Motor neuron (in vitro differentiated cells): Measurements from ENCODE around the gene FICD. TPM values are rescaled to one million over a fixed set of nuclear protein-coding genes. Genes with fewer than 3 reads are reported as not detected.
A peak's percentile ranks its signal among the peaks of the same experiment; 100 is the strongest.

Experiments
- ATAC-seq, 8 experiments: fragments of 200-7000 bp; cut with Tn5 transposase; replicated peaks in 6 of 8; 2 replicates each; pipeline ENCODE4 v1.8.0; 2021; ENCODE audit warnings: mild to moderate bottlenecking in 8 of 8, moderate library complexity in 8 of 8
- H3K27ac ChIP-seq, 2 donors: fragments of 250-450 bp; sonication (Bioruptor Pico); 2 replicates each; pipeline ENCODE4 v1.9.0; 2021; ENCODE audit warnings: antibody characterized with exemption in 2 of 2, mild to moderate bottlenecking in 2 of 2, moderate library complexity in 1 of 2
- H3K4me1 ChIP-seq, 2 donors: fragments of 250-450 bp; sonication (Bioruptor Pico); replicated peaks in 1 of 2; 2 replicates each; pipeline ENCODE4 v1.6.1; 2021; ENCODE audit warnings: antibody characterized with exemption in 2 of 2, mild to moderate bottlenecking in 2 of 2, moderate library complexity in 1 of 2
- H3K4me3 ChIP-seq, 5 donors: fragments of 250-450 bp; sonication (Bioruptor Pico); 2 replicates each; pipeline ENCODE4 v1.9.0; 2021; ENCODE audit warnings: antibody characterized with exemption in 5 of 5, mild to moderate bottlenecking in 5 of 5, moderate library complexity in 4 of 5
- WGBS, 10 experiments: fragments of 450-650 bp; shearing (Covaris generic); methylation state at CpG; one replicate each; pipeline ENCODE4 v1.0.0; 2022; 5-methylcytosine and 5-hydroxymethylcytosine counted together
- in situ Hi-C, 9 experiments: fragments of 400-800 bp; cut with MboI; loops; one replicate each; pipeline ENCODE4 v1.15.0; 2021; ENCODE audit warnings: low sequenced_read_pairs in 9 of 9, low pct_unique_long_range_greater_than_20kb in 2 of 9; ENCODE audit not compliant: unreplicated experiment in 9 of 9
- total RNA-seq, 8 experiments: library from RNA; unstranded; fragments of 300-600 nt; gene quantifications; 2 replicates each; pipeline versions ENCODE4 v1.2.3 to v1.2.4, GENCODE V29; 2022

FICD gene
- total RNA-seq = 10 to 100 TPM in 2 of 8 experiments, 1 to 10 TPM in 6; 4.6 to 14.1 (median 6.7) TPM

DNA sequence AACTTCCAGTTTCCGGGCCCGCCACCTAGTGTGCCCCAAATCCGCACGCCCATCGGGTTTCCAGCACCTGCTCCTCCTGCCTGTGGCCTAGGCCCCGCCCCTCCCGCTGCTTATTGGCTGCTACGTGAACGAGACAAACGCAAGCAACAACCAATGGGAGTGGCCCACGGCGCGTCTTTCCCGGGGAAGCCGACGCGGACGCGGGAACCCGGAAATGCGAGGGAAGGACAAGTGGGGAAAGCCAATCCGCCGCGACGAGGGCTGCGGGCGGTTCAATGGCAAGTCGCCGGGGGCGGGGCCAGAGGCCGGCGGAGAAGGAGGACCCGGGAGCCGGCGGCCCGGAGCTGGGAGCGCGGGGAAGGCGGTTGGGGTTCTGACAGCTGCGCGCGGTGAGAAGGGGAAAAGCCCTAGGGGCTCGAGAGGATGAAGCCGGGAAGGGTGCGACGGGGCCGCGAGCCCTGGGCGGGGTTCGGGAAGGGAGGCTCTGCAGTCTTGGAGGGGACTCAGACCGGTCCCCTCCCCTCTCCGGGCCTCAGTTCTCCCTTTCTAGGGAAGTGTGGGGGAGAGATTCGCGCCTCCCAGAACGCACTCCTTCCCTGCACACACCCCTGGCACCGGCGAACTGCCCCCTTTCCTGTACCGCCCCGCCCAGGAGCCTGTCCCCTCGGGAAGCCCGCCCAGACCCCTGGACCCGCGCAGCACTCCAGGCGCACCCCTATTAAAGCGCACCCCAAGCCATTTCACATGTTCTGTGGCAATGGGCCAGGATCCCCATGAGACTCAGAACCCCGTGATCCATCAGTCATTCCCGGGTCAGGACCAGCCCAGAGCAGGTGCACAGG lies at the start of gene FICD:
Gene FICD (plus strand): TSS at position 305 of the 842 bp plus-strand sequence. CDS start 1,696 bp downstream, outside the sequence.
- in situ Hi-C loops = loop anchor here in 1 of 9 experiments (25.0 kb wide), 1 partner anchor 578 kb away; no protein-coding TSS in a partner anchor
- ATAC-seq = peak; percentile 86 to 97 (median 95)
- 0 to 5% (median 1%) methylated on average over 4 to 14 of the region's 67 CpGs; no CpG with 5 or more reads in 7 of the 10 experiments for WGBS, 10 experiments
- H3K27ac ChIP-seq = peak within 1 kb of the TSS; percentile 34 to 71
- peak within 1 kb of the TSS; percentile 54 to 93 (median 78) for H3K4me3 ChIP-seq
- peaks cover 6 to 12% of the 10 kb centered on the region in 2 donors for H3K4me1 ChIP-seq

DNA sequence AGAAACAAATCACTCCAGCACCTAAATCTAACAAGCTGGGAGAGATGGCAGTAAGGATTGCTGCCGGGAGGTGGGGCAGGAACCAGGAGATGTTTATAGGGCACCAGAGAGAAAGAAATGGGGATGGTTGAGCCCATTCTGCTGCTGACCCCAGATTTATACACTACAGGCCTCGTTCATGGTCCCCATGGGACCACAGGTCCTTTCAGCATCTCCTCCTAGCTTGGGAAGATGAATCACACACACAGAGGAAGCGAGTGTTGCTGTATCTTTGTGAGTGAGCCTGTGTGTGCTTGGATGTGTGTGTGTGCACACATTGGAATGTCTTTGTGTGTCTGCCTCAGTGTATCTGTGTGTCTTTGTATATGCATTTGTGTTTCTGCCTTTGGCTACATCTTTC lies 49.7 kb upstream of the FICD start:
- no peak overlapping the region for H3K4me3 ChIP-seq
- peak in 3 of 8 experiments; percentile 48 to 83 (median 53) for ATAC-seq
- in situ Hi-C loops = loop anchor here in 1 of 9 experiments (25.0 kb wide), 1 partner anchor 378 kb away; no protein-coding TSS in a partner anchor
- H3K4me1 ChIP-seq = peaks cover 23 to 48% of the 10 kb centered on the region in 2 donors
- peak overlapping the region; percentile 35 to 37 for H3K27ac ChIP-seq
- WGBS, 10 experiments = 0 to 66% (median 40%) methylated on average over 1 to 2 of the region's 3 CpGs; no CpG with 5 or more reads in 5 of the 10 experiments

DNA sequence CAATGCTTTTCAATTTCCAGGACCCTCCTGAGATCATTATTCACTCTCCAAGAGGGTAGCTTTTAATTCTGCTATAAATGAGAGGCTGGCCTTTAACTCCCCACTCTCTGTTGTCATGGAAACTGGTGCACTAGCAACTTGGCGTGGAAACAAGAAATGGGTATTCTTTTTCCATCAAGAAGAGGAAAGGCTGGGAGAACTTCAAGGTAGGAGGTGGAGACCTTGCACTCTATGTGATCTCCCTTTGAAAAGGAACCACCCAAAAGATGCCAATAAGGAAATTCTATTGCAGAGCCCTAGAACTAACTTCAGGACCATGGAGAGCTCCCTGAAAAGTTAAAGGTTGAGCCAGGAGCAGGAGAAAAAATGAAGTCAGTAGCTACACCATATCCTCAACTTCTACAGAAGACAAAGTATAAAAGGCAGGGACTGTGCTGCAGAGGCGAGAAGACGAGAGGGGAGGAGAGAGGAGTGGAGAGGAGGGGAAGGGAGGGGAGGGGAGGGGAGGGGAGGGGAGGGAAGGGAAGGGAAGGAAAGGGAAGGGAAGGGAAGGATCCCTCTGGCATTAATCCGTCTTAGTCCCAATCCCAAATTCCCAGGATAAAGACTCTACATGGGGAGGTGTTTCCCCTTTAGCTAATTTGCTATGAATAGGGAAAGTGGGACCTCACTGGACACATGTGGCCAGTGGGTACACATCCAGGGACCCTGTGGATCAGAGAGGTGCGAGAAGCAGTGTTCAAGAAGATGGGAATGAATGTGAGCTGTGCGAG lies 46.7 kb upstream of the FICD start:
- no peak overlapping the region for H3K27ac ChIP-seq
- H3K4me3 ChIP-seq = no peak overlapping the region
- peak in 5 of 8 experiments; percentile 37 to 57 (median 42) for ATAC-seq
- peaks cover 18 to 37% of the 10 kb centered on the region in 2 donors for H3K4me1 ChIP-seq
- 0 to 83% (median 21%) methylated on average over 1 to 3 of the region's 6 CpGs for WGBS, 10 experiments
- in situ Hi-C loops = loop anchor here in 1 of 9 experiments (25.0 kb wide), 1 partner anchor 381 kb away; no protein-coding TSS in a partner anchor

DNA sequence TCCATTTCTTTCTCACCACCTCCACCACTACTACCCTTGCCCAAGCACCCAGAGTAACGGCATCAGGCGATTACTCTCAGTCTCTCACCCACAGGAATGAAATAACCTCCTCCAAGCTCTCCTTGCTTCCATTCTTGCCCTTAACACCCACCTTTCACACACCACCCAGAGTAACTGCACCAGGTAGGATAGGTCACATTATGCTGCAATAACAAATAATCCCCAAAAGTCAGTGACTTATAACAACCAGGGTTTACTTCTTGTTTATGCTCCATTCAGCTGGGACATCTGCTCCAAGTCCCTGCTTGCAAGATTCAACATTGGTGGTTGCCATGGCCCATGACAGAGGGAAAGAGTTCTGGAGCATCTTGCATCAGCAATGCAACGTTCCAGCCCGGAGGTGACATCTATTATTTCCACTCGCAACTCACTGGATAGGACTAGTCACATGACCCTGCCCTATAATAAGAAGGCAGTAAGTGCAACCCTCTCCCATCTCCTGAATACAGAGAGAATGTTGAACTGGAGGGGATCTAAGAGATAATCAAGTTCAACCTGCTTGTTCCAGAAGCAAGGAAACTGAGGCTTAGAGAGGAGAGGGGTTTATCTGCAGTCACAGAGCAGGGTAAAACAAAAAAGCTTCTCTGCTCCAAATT lies 41.5 kb upstream of the FICD start:
- 19 to 90% (median 64%) methylated on average over 1 to 4 of the region's 5 CpGs; no CpG with 5 or more reads in 2 of the 10 experiments for WGBS, 10 experiments
- Histone ChIP-seq H3K4me3 (no peak overlapping the region), H3K4me1 (peaks cover 13 to 27% of the 10 kb centered on the region in 2 donors), H3K27ac (no peak overlapping the region)
- ATAC-seq = no peak
- in situ Hi-C loops = loop anchor here in 1 of 9 experiments (25.0 kb wide), 1 partner anchor 386 kb away; no protein-coding TSS in a partner anchor

DNA sequence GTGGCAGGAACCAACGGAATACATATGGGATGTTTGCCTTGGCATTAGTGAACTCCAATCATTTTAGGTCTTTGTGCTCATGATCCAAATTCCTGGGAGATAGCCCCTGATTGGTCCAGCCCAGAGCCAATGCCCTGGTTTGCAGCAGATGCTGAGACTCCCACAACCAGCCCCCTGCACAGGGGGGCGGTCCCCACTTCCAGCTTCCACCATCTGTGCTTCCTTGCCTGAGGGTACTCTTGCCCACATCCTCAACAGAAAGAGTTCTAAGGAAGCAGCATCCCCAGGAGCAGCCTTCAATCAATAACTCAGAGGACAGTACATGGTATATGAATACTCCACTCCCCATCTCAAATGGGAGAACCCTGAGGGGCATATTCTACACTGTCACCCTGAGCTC lies 39.7 kb upstream of the FICD start:
- Histone ChIP-seq H3K4me3 (no peak overlapping the region), H3K4me1 (peaks cover 18 to 25% of the 10 kb centered on the region in 2 donors), H3K27ac (no peak overlapping the region)
- peak in 1 of 8 experiments; percentile 44 for ATAC-seq
- WGBS, 10 experiments = 0 to 100% (median 20%) methylated on average over 1 of the region's 2 CpGs; no CpG with 5 or more reads in 6 of the 10 experiments
- in situ Hi-C loops = loop anchor here in 1 of 9 experiments (25.0 kb wide), 1 partner anchor 488 kb away; no protein-coding TSS in a partner anchor

DNA sequence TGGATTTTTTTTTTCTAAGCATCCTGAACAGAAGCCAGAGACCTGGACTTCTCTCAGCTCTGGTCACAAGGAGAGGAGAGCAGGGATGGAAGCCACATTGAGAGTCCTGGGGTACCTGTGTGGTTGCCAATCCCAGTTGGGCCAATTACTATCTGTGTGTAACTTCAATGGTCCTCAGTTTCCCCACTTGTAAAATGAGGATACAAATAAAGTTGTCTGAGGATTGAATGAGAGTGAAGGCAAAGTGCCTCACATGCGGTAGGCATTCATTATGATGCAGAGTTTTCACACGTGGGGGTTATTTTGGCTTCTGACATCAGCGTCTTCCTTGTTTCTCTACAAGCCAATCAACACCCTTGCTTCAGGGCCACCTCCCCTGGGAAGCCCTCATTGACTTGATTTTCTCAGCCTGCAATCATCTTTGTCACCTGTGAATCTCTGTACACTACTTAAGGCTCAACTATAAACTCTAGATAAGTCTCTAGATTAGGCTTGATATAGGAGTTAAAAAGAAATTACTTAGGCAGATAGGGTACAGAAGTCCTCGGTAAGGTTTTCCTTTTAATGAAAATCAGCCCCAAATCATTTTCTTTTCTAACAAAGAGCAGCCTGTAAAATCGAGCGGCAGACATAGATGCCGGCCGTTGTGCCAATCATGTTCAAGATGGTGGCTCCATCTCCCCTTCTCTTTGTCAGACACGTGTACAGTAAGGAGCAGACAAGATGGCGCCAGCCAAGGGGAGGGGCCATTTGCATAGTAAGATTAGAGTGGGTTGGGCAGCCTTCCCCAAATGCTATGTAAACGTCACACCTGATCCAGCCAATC lies 37.8 kb upstream of the FICD start:
- WGBS, 10 experiments = 17 to 100% (median 66%) methylated on average over 2 to 10 of the region's 11 CpGs; no CpG with 5 or more reads in 1 of the 10 experiments
- in situ Hi-C loops = loop anchor here in 1 of 9 experiments (25.0 kb wide), 1 partner anchor 490 kb away; no protein-coding TSS in a partner anchor
- no peak for ATAC-seq
- no peak overlapping the region for H3K4me3 ChIP-seq
- peaks cover 18 to 25% of the 10 kb centered on the region in 2 donors for H3K4me1 ChIP-seq
- H3K27ac ChIP-seq = no peak overlapping the region

DNA sequence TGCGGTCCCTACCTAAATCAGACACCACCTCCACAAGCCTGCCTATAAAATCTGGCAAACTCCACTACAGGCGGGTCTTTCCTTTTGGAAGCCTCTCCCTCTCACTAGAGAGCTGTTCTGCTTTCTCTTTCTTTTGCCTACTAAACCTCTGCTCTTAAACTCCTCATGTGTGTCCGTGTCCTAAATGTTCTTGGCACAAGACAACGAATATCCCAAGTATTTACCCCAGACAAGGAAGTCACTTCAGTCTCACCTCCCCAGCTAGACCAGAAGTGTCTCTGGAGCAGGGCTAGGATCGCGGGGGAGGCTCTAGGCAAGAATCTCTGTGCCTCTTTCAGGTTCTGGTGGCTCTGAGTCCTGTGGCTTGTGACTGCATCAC lies 37.2 kb upstream of the FICD start:
- peaks cover 18 to 25% of the 10 kb centered on the region in 2 donors for H3K4me1 ChIP-seq
- H3K27ac ChIP-seq = no peak overlapping the region
- no peak for ATAC-seq
- in situ Hi-C loops = loop anchor here in 1 of 9 experiments (25.0 kb wide), 1 partner anchor 491 kb away; no protein-coding TSS in a partner anchor
- no peak overlapping the region for H3K4me3 ChIP-seq
- whole genome bisulfite sequencing, 10 experiments = 48 to 100% (median 83%) methylated on average over 1 to 6 of the region's 6 CpGs; no CpG with 5 or more reads in 4 of the 10 experiments

DNA sequence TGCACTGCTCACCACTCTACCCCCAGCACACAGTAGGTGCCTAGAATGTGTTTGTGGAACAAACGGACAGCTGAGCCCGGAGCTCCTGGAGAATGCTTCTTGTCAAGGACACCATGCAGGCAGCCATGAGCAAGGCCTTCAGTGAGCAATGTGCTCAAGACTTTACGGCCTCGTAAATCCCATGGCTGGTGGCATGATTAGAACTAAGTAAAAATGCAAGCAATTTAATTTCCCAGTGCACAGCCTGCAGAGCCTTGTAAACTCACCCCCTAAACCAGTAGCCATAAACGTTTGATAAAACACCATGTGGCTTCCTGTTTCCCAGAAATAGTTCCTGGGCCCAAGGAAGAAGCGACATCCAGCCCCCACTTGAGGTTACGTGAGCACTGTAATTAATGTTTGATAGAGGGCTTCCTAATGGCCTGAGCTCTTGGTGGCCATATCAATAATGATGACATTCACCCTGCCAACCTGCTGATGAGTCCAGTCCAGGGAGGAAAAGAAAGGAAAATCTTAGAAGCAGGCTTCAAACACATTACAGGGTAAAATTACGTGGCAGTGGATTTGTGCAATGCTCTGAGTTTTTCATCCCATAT lies 36.4 kb upstream of the FICD start:
- WGBS, 10 experiments = 31 to 100% (median 64%) methylated on average over 1 to 6 of the region's 8 CpGs

DNA sequence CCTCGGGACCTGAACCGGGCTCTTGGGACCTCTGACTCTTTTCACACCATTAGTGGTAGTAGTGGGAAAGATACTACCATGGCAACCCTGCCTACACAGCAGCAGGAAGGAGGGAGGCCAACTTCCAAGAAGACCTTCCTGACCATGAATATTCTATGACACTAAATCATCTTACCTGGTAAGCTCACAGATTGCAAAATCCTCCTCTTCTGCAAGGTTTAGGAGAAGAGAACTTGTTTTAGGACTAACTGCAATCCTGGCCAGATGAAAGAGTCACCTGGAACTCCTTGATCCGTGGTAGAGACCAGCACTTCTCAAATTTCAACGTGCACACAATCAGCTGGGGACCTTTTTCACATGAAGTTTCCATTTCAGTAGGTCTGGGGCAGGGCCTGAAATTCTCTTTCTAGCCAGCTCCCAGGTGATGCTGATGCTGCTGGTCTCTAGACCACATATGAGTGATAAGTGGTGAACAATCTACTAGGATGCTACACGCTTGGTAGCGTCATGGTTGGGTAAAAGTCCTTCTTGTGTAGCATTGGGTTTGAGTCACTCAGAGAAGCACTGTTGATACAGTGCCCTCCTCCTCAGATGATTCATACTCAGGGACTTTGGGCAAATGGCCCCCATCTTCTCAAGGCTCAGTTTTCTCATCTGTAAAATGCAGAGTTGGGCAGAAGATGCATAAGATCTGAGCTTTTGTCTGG lies 35.6 kb upstream of the FICD start:
- H3K4me3 ChIP-seq = no peak overlapping the region
- in situ Hi-C loops = loop anchor here in 1 of 9 experiments (25.0 kb wide), 1 partner anchor 492 kb away; no protein-coding TSS in a partner anchor
- H3K27ac ChIP-seq = no peak overlapping the region
- 7 to 100% (median 68%) methylated on average over 1 to 6 of the region's 6 CpGs; no CpG with 5 or more reads in 2 of the 10 experiments for WGBS, 10 experiments
- no peak for ATAC-seq
- peaks cover 22 to 29% of the 10 kb centered on the region in 2 donors for H3K4me1 ChIP-seq

More for the DNA sequence above, 36.4 kb upstream of the FICD start:
- peak in 5 of 8 experiments; percentile 82 to 85 (median 83) for ATAC-seq
- H3K4me3 ChIP-seq = no peak overlapping the region
- H3K4me1 ChIP-seq = peaks cover 21 to 29% of the 10 kb centered on the region in 2 donors
- H3K27ac ChIP-seq = peak overlapping the region in 1 of 2 donors; percentile 29
- in situ Hi-C loops = loop anchor here in 1 of 9 experiments (25.0 kb wide), 1 partner anchor 491 kb away; no protein-coding TSS in a partner anchor

DNA sequence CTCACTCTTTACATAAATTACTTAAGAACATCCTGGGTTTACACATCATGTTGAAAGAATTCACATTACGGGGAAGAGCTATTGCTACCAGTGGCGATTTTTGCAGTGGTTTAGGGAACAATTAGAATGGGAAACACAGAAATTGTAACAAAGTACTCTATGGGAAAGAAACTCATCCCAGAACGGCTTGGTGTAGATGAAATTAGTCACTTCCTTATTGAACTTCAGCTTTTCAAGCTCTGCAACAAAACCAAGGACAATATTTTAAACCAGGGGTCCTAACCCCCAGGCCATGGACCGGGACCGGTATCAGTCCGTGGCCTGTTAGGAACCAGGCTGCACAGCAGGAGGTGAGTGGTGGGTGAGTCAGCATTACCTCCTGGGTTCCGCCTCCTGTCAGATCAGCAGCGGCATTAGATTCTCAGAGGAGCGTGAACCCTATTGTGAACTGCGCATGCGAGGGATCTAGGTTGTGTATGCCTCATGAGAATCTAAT lies 32.3 kb upstream of the FICD start:
- in situ Hi-C loops = loop anchor here in 1 of 9 experiments (25.0 kb wide), 1 partner anchor 495 kb away; no protein-coding TSS in a partner anchor
- peak in 5 of 8 experiments; percentile 46 to 76 (median 67) for ATAC-seq
- Histone ChIP-seq H3K27ac (no peak overlapping the region), H3K4me3 (no peak overlapping the region), H3K4me1 (peaks cover 11 to 18% of the 10 kb centered on the region in 2 donors)
- 15 to 80% (median 54%) methylated on average over 2 to 7 of the region's 11 CpGs; no CpG with 5 or more reads in 2 of the 10 experiments for WGBS, 10 experiments
